SH-SY5Y (cell line): Measurements from ENCODE around the gene NNMT.

ENCODE experiments used
- GATA2 ChIP-seq: IDR thresholded peaks from 2 replicates; pipeline ENCODE4 v1.6.1; 2011; ENCODE audit warnings: mild to moderate bottlenecking, low read depth, low read length
- GATA3 ChIP-seq: IDR thresholded peaks from 2 replicates; pipeline ENCODE4 v1.6.1; 2011; ENCODE audit warnings: low read depth, mild to moderate bottlenecking, low read length, moderate library complexity

DNA sequence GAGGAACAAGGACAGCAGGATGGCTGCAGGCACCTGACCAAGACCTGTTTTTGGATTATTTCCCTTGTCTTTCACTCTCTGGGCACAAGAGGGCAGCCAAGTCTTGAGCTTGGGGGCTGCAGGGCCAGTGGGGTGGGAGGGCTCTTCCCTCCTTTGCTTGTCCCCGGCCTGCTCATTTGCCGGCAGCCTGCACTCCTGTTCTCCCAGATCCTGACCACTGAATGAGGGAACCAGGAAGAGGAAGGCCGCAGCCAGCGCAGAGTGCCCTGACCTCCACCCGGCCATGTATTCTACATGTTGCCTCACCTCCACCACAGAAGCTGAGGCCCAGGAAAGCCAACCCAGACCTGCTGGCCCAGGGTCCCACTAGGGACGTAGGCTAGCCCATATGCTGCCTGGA lies 15.5 kb upstream of the NNMT start:
- TF ChIP-seq GATA2 (no peak), GATA3 (no peak)
